ENCODE data around the gene ENTHD1. TPM values are rescaled to one million over a fixed set of nuclear protein-coding genes. Genes with fewer than 3 reads are reported as not detected.
A peak's percentile ranks its signal among the peaks of the same experiment; 100 is the strongest.

ENTHD1 gene
- total RNA-seq, 3 donors from 2014 or later (not counting 1 experiment from before 2014, with no cell fraction given), result not detected

GRCh38 chr22:39923696-39924095, 30.1 kb upstream of the ENTHD1 start:
- ATAC-seq (no peak), DNase-seq (no peak)
- no peaks in the 10 kb centered on the region for H3K36me3 Mint-ChIP-seq
- no peak overlapping the region for H3K4me3 ChIP-seq (ENCODE audit: low read length)
- H3K36me3 ChIP-seq (ENCODE audit: control insufficient read depth, insufficient read depth, low read length), result no peaks in the 10 kb centered on the region
- TF ChIP-seq CTCF (IDR thresholded peaks at IDR 0.05), result no peak
- H3K27me3 ChIP-seq (ENCODE audit: control insufficient read depth, insufficient read depth, low read length), result no peaks in the 10 kb centered on the region
- no peak overlapping the region for H3K4me3 Mint-ChIP-seq
- H3K4me1 Mint-ChIP-seq, result peaks cover 68 to 70% of the 10 kb centered on the region in 2 donors
- H3K27ac ChIP-seq (ENCODE audit: low read length), result no peak overlapping the region
- no peaks in the 10 kb centered on the region for H3K9me3 ChIP-seq (ENCODE audit: control insufficient read depth, insufficient read depth, low read length)
- no peaks in the 10 kb centered on the region for H3K9me3 Mint-ChIP-seq
- WGBS (ENCODE audit: insufficient coverage), result 67% methylated on average over 5 of the region's 5 CpGs
- H3K27ac Mint-ChIP-seq, result no peak overlapping the region
- H3K4me1 ChIP-seq (ENCODE audit: control insufficient read depth, insufficient read depth, low read length), result peaks cover 60% of the 10 kb centered on the region
- H3K27me3 Mint-ChIP-seq (ENCODE audit: low read depth in 2 of 2), result no peaks in the 10 kb centered on the region
- intact Hi-C loops (cut with micrococcal nuclease), result no loop called here

GRCh38 chr22:39920134-39920743, 26.7 kb upstream of the ENTHD1 start:
- intact Hi-C loops (cut with micrococcal nuclease), result loop anchor here (2.0 kb wide), 1 partner anchor 15 kb away; no protein-coding TSS in a partner anchor
- H3K27ac Mint-ChIP-seq, result peak overlapping the region; percentile 88 to 91
- H3K36me3 Mint-ChIP-seq, result no peaks in the 10 kb centered on the region
- Histone ChIP-seq H3K4me1 (ENCODE audit: control insufficient read depth, insufficient read depth, low read length) (peaks cover 45% of the 10 kb centered on the region), H3K27me3 (ENCODE audit: control insufficient read depth, insufficient read depth, low read length) (no peaks in the 10 kb centered on the region), H3K4me3 (ENCODE audit: low read length) (no peak overlapping the region), H3K36me3 (ENCODE audit: control insufficient read depth, insufficient read depth, low read length) (no peaks in the 10 kb centered on the region), H3K9me3 (ENCODE audit: control insufficient read depth, insufficient read depth, low read length) (no peaks in the 10 kb centered on the region), H3K27ac (ENCODE audit: low read length) (peak overlapping the region; percentile 53)
- TF ChIP-seq CTCF (IDR thresholded peaks at IDR 0.05), result no peak
- DNase-seq (peak in 1 of 2 donors; percentile 70), ATAC-seq (peak; percentile 51 to 84 (median 71))
- H3K9me3 Mint-ChIP-seq, result no peaks in the 10 kb centered on the region
- 43% methylated on average over 8 of the region's 8 CpGs for WGBS (ENCODE audit: insufficient coverage)
- H3K4me3 Mint-ChIP-seq, result peak overlapping the region; percentile 92
- H3K27me3 Mint-ChIP-seq (ENCODE audit: low read depth in 2 of 2), result no peaks in the 10 kb centered on the region
- H3K4me1 Mint-ChIP-seq, result peaks cover 78 to 79% of the 10 kb centered on the region in 2 donors

GRCh38 chr22:39917776-39918495, 24.4 kb upstream of the ENTHD1 start:
- Histone ChIP-seq H3K27ac (ENCODE audit: low read length) (peak overlapping the region; percentile 10), H3K36me3 (ENCODE audit: control insufficient read depth, insufficient read depth, low read length) (no peaks in the 10 kb centered on the region), H3K4me3 (ENCODE audit: low read length) (no peak overlapping the region), H3K27me3 (ENCODE audit: control insufficient read depth, insufficient read depth, low read length) (no peaks in the 10 kb centered on the region), H3K4me1 (ENCODE audit: control insufficient read depth, insufficient read depth, low read length) (peaks cover 61% of the 10 kb centered on the region), H3K9me3 (ENCODE audit: control insufficient read depth, insufficient read depth, low read length) (no peaks in the 10 kb centered on the region)
- Mint-ChIP-seq H3K4me1 (peaks cover 78 to 80% of the 10 kb centered on the region in 2 donors), H3K27ac (peak overlapping the region; percentile 77 to 80), H3K36me3 (no peaks in the 10 kb centered on the region), H3K27me3 (ENCODE audit: low read depth in 2 of 2) (no peaks in the 10 kb centered on the region), H3K9me3 (no peaks in the 10 kb centered on the region), H3K4me3 (peak overlapping the region; percentile 28)
- intact Hi-C loops (cut with micrococcal nuclease), result no loop called here
- peak in 1 of 2 donors; percentile 39 for DNase-seq
- 71% methylated on average over 10 of the region's 12 CpGs for WGBS (ENCODE audit: insufficient coverage)
- TF ChIP-seq CTCF (IDR thresholded peaks at IDR 0.05), result no peak
- no peak for ATAC-seq

Measured in natural killer cell (primary cell).